ENCODE measurements around the gene CES5A. TPM values are rescaled to one million over a fixed set of nuclear protein-coding genes. Genes with fewer than 3 reads are reported as not detected.
"Not testable (repeated sequence)": the region's sequence is repeated elsewhere in the genome, so short reads cannot be mapped to it uniquely, and the experiment has no call there.

The CES5A gene
- total and polyA plus RNA-seq, 2 of the 8 experiments (the other 6 are each of a cell fraction or from before 2014, with no cell fraction given): not detected

DNA sequence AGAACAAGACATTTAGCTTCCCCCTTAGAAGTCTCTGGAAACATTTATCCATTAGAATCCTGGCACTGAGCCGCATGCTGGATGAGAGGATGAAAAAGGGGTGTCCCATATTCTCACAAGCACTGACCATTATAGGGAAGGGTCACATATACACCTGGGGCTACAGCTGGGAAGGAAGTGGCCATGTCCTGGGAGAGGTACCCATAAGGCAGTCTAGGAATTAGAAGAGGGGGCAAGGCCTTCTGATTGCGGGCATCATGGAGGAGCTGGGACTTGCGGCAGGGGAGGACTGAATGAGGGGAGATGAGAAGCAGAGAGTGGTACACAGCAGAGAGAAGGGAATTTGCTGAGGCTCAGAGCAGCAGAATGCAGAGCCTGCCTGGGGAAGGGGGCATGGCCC lies 45.9 kb downstream of the CES5A start:
- CTCF ChIA-PET (ENCODE audit: partially characterized antibody): interaction anchor here (0.6 to 1.1 kb wide), 2 partner anchors 207 to 364 kb away, joined by 3 read pairs; no protein-coding TSS in a partner anchor
- H2AFZ ChIP-seq (ENCODE audit: low read length); H2BK20ac ChIP-seq (ENCODE audit: low read length); H3K14ac ChIP-seq (ENCODE audit: insufficient read length); H3K4me1 ChIP-seq (replicated peaks in 1 of 4; ENCODE audit: control insufficient read depth in 3 of 4, insufficient read depth in 4 of 4, low read length in 3 of 4); H3K27me3 ChIP-seq (replicated peaks in 1 of 4; ENCODE audit: control insufficient read depth in 3 of 4, extremely low read depth in 1 of 4, insufficient read depth in 3 of 4, low read length in 3 of 4); H2BK12ac ChIP-seq (ENCODE audit: low read depth, low read length); H2BK15ac ChIP-seq (ENCODE audit: low read length); FAIRE-seq; H3K23me2 ChIP-seq (ENCODE audit: low read depth, low read length); H4K5ac ChIP-seq (ENCODE audit: insufficient read length, low read depth, low read length); H4K20me1 ChIP-seq (replicated peaks in 1 of 2; ENCODE audit: control insufficient read depth in 1 of 2, insufficient read depth in 2 of 2, low read length in 2 of 2); H3K4ac ChIP-seq (replicated peaks; ENCODE audit: insufficient read length, low read depth, low read length); H3K18ac ChIP-seq (ENCODE audit: extremely low read depth, low read length); H3K9ac ChIP-seq (replicated peaks in 1 of 4; ENCODE audit: extremely low read depth in 1 of 4, low read depth in 3 of 4, low read length in 3 of 4); H3K4me3 ChIP-seq (ENCODE audit: extremely low read depth in 1 of 4, insufficient read depth in 2 of 4, low read depth in 3 of 4, low read length in 4 of 4); H4K91ac ChIP-seq (replicated peaks; ENCODE audit: insufficient read length, low read length); H3K56ac ChIP-seq (replicated peaks; ENCODE audit: insufficient read length, low read depth, low read length); POLR2A ChIA-PET (ENCODE audit: partially characterized antibody); H3K79me1 ChIP-seq (ENCODE audit: low read depth, low read length); H2BK120ac ChIP-seq (replicated peaks; ENCODE audit: low read depth, low read length); H4K8ac ChIP-seq (ENCODE audit: extremely low read depth, insufficient read depth, low read length); H3K4me2 ChIP-seq (ENCODE audit: insufficient read depth in 1 of 2, low read depth in 2 of 2, low read length in 2 of 2); DNase-seq (ENCODE audit: low read depth in 1 of 2, low spot score in 2 of 2); H2AK5ac ChIP-seq (ENCODE audit: low read depth, low read length); H3K23ac ChIP-seq (ENCODE audit: insufficient read length); H3K79me2 ChIP-seq (ENCODE audit: control insufficient read depth in 1 of 2, insufficient read depth in 2 of 2, low read length in 2 of 2); H2BK5ac ChIP-seq (ENCODE audit: low read depth, low read length); H3K36me3 ChIP-seq (ENCODE audit: control insufficient read depth in 2 of 4, insufficient read depth in 4 of 4, low read length in 3 of 4); H3K9me3 ChIP-seq (ENCODE audit: insufficient read depth in 2 of 2, low read depth in 1 of 2, low read length in 1 of 2); H3K27ac ChIP-seq (ENCODE audit: low read depth, low read length): not testable (repeated sequence)
- WGBS, 2 experiments (ENCODE audit: extremely low coverage in 1 of 2, insufficient coverage in 1 of 2, insufficient read length in 1 of 2, insufficient replicate concordance in 2 of 2, low coverage in 1 of 2, low lambda C conversion rate in 2 of 2, missing lambda C conversion rate in 1 of 2): 83% methylated on average over 3 of the region's 3 CpGs; no CpG with 5 or more reads in 1 of the 2 experiments

Data from H1 (cell line).